ENCODE data around the gene ATP10A. TPM values are rescaled to one million over a fixed set of nuclear protein-coding genes. Genes with fewer than 3 reads are reported as not detected.

ATP10A gene
- total RNA-seq, 1 experiment from 2014 or later, result not detected

GRCh38 chr15:25742776-25743547 lies 120.2 kb downstream of the ATP10A start:
- H3K4me1 ChIP-seq, result no peaks in the 10 kb centered on the region
- Mint-ChIP-seq H3K4me3 (ENCODE audit: unreplicated experiment) (no peak overlapping the region), H3K27ac (ENCODE audit: unreplicated experiment) (no peak overlapping the region), H3K36me3 (ENCODE audit: insufficient read depth, unreplicated experiment) (no peaks in the 10 kb centered on the region), H3K4me1 (ENCODE audit: low read depth, unreplicated experiment) (no peaks in the 10 kb centered on the region), H3K27me3 (ENCODE audit: insufficient read depth, unreplicated experiment) (peaks cover 11% of the 10 kb centered on the region), H3K9me3 (ENCODE audit: unreplicated experiment) (no peaks in the 10 kb centered on the region)
- H3K27me3 ChIP-seq (replicated peaks; ENCODE audit: control insufficient read depth, insufficient read depth, low read length), result no peaks in the 10 kb centered on the region
- intact Hi-C loops (cut with micrococcal nuclease; ENCODE audit: unreplicated experiment), result no loop called here
- no peak overlapping the region for H3K4me3 ChIP-seq (ENCODE audit: low read depth, low read length)
- CTCF ChIA-PET, result no interaction called here
- H3K9me3 ChIP-seq, result no peaks in the 10 kb centered on the region
- no TSS peak for BruUV-seq (replicated peaks)
- no peak for TF ChIP-seq CTCF (IDR thresholded peaks at IDR 0.05; ENCODE audit: insufficient read depth in 1 of 2, low read depth in 1 of 2, low read length in 1 of 2, severe bottlenecking in 1 of 2, unreplicated experiment in 1 of 2)
- H3K36me3 ChIP-seq (ENCODE audit: control insufficient read depth, insufficient read depth, low read length), result no peaks in the 10 kb centered on the region
- POLR2A ChIA-PET, result no interaction called here
- DNase-seq, result no peak

DNA sequence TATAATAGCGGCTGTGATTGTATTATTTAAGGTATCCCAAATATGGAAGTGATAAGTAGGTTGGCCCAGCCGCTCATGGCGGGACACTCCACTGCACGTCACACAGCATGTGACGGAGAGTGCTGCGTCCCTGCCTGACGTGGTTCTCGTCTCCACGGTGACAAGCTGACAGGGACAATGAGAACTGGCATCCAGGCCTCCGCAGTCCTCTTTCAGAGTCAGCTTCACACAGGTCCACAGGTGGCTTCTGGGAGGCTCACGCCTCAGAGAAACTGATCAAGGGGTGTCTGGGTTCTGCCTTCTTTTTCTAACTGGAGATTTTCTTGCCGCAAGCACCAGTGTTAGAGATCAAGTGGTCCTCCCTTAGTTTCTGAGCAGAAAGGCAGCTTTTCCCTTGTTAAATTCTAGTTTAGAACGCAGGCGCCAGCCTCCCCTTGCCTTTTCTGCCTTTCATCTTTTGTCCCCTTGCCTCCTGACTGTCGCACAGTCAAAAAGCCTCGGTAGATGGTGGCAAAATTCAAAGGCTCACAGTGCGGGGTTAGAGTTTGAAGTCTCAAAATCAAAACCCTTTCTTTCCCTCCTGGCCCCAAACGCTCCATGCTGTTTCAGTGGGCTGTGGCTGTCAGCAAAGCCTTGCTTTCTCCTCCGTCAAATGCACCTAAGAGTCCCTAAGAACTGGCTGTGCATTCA lies 120.9 kb downstream of the ATP10A start:
- no peaks in the 10 kb centered on the region for H3K27me3 ChIP-seq (replicated peaks; ENCODE audit: control insufficient read depth, insufficient read depth, low read length)
- ChIA-PET POLR2A (no interaction called here), CTCF (no interaction called here)
- Mint-ChIP-seq H3K27me3 (ENCODE audit: insufficient read depth, unreplicated experiment) (peaks cover 11% of the 10 kb centered on the region), H3K27ac (ENCODE audit: unreplicated experiment) (no peak overlapping the region), H3K36me3 (ENCODE audit: insufficient read depth, unreplicated experiment) (no peaks in the 10 kb centered on the region), H3K4me1 (ENCODE audit: low read depth, unreplicated experiment) (no peaks in the 10 kb centered on the region), H3K4me3 (ENCODE audit: unreplicated experiment) (no peak overlapping the region), H3K9me3 (ENCODE audit: unreplicated experiment) (no peaks in the 10 kb centered on the region)
- no peaks in the 10 kb centered on the region for H3K9me3 ChIP-seq
- H3K36me3 ChIP-seq (ENCODE audit: control insufficient read depth, insufficient read depth, low read length), result no peaks in the 10 kb centered on the region
- BruUV-seq (replicated peaks), result no TSS peak
- no peaks in the 10 kb centered on the region for H3K4me1 ChIP-seq
- intact Hi-C loops (cut with micrococcal nuclease; ENCODE audit: unreplicated experiment), result no loop called here
- DNase-seq, result no peak
- H3K4me3 ChIP-seq (ENCODE audit: low read depth, low read length), result no peak overlapping the region
- TF ChIP-seq CTCF (IDR thresholded peaks at IDR 0.05; ENCODE audit: insufficient read depth in 1 of 2, low read depth in 1 of 2, low read length in 1 of 2, severe bottlenecking in 1 of 2, unreplicated experiment in 1 of 2), result no peak

DNA sequence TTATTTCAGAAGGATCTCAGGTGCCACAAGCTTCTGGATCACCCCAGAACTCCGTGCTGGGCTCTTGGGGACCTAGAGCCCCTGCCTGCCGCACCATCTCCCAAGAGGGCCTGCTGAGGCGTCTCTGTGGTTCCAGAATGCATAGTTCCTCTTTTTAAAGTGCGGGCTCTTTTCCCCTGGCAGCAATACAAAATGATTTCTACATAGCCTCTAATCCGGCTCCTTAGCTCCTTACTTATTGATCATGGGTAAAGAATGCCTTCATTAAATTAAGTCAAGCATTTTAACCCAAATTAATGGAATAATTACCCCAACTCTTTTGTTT lies 121.9 kb downstream of the ATP10A start:
- intact Hi-C loops (cut with micrococcal nuclease; ENCODE audit: unreplicated experiment), result no loop called here
- no peaks in the 10 kb centered on the region for H3K9me3 Mint-ChIP-seq (ENCODE audit: unreplicated experiment)
- no peaks in the 10 kb centered on the region for H3K9me3 ChIP-seq
- peaks cover 11% of the 10 kb centered on the region for H3K27me3 Mint-ChIP-seq (ENCODE audit: insufficient read depth, unreplicated experiment)
- no peak for TF ChIP-seq CTCF (IDR thresholded peaks at IDR 0.05; ENCODE audit: insufficient read depth in 1 of 2, low read depth in 1 of 2, low read length in 1 of 2, severe bottlenecking in 1 of 2, unreplicated experiment in 1 of 2)
- no peaks in the 10 kb centered on the region for H3K4me1 Mint-ChIP-seq (ENCODE audit: low read depth, unreplicated experiment)
- ChIA-PET POLR2A (no interaction called here), CTCF (no interaction called here)
- no peak overlapping the region for H3K4me3 ChIP-seq (ENCODE audit: low read depth, low read length)
- no peak overlapping the region for H3K27ac Mint-ChIP-seq (ENCODE audit: unreplicated experiment)
- no peaks in the 10 kb centered on the region for H3K36me3 Mint-ChIP-seq (ENCODE audit: insufficient read depth, unreplicated experiment)
- no peaks in the 10 kb centered on the region for H3K27me3 ChIP-seq (replicated peaks; ENCODE audit: control insufficient read depth, insufficient read depth, low read length)
- no TSS peak for BruUV-seq (replicated peaks)
- H3K36me3 ChIP-seq (ENCODE audit: control insufficient read depth, insufficient read depth, low read length), result no peaks in the 10 kb centered on the region
- no peaks in the 10 kb centered on the region for H3K4me1 ChIP-seq
- H3K4me3 Mint-ChIP-seq (ENCODE audit: unreplicated experiment), result no peak overlapping the region
- no peak for DNase-seq

All from Caco-2 (cell line).